Omental fat pad (tissue), 4 donors: ENCODE data around the gene IFT43. TPM values are rescaled to one million over a fixed set of nuclear protein-coding genes. Genes with fewer than 3 reads are reported as not detected.

Source experiments
- ATAC-seq: fragments of 150-250 bp; one replicate; pipeline ENCODE4 v1.9.1; 2016; ENCODE audit warnings: mild to moderate bottlenecking, moderate library complexity; ENCODE audit not compliant: low FRiP score
- DNase-seq: peaks from one replicate; pipeline ENCODE4 v3.0.0-alpha.2; 2019; ENCODE audit warnings: low spot score
- CTCF ChIP-seq, 3 donors: fragments of 450-650 bp; IDR thresholded peaks; one replicate each; pipeline ENCODE4 v1.5.1; 2016 to 2017; ENCODE audit warnings: antibody characterized with exemption in 3 of 3, mild to moderate bottlenecking in 3 of 3, moderate library complexity in 2 of 3
- total RNA-seq, 4 donors: library from RNA; depleted of rRNA; stranded (reverse); fragments of >200 nt; gene quantifications; one replicate each; pipeline ENCODE4 v1.1.0, GENCODE V29; 2016

IFT43 gene
- total RNA-seq, 4 donors from 2014 or later: 28.7 to 38.8 (median 32.4) TPM

GRCh38 chr14:76098916-76099675, 113.5 kb downstream of the IFT43 start:
- ATAC-seq (no peak), DNase-seq (no peak)
- TF ChIP-seq CTCF (IDR thresholded peaks at IDR 0.05): no peak

GRCh38 chr14:76100236-76100635, 114.7 kb downstream of the IFT43 start:
- ATAC-seq (no peak), DNase-seq (no peak)
- TF ChIP-seq CTCF (IDR thresholded peaks at IDR 0.05): no peak

- DNase-seq: no peak
Observed at GRCh38 chr14:76101391-76102379, 116.1 kb downstream of the IFT43 start.

GRCh38 chr14:76104802-76105355, 119.3 kb downstream of the IFT43 start:
- DNase-seq (no peak), ATAC-seq (no peak)
- no peak for TF ChIP-seq CTCF (IDR thresholded peaks at IDR 0.05)

More at GRCh38 chr14:76101391-76102379, 116.1 kb downstream of the IFT43 start:
- no peak for ATAC-seq
- TF ChIP-seq CTCF (IDR thresholded peaks at IDR 0.05): no peak

GRCh38 chr14:76106188-76106587, 120.6 kb downstream of the IFT43 start:
- no peak for DNase-seq
- no peak for TF ChIP-seq CTCF (IDR thresholded peaks at IDR 0.05)

GRCh38 chr14:76109087-76109880, 123.7 kb downstream of the IFT43 start:
- ATAC-seq: no peak
- TF ChIP-seq CTCF (IDR thresholded peaks at IDR 0.05): no peak

More at GRCh38 chr14:76106188-76106587, 120.6 kb downstream of the IFT43 start:
- no peak for ATAC-seq

More at GRCh38 chr14:76109087-76109880, 123.7 kb downstream of the IFT43 start:
- no peak for DNase-seq
